GM12875 (cell line): ENCODE measurements around the gene SNX30.

Experiments
- H3K4me3 ChIP-seq: one replicate; pipeline ENCODE4 v1.5.1; 2011; ENCODE audit warnings: low read depth, low read length, control low read depth
- CTCF ChIP-seq: IDR thresholded peaks from 2 replicates; pipeline ENCODE4 v1.5.1; 2011; ENCODE audit warnings: low read depth, mild to moderate bottlenecking, control low read depth, inconsistent platforms, low read length, moderate library complexity, borderline replicate concordance; ENCODE audit not compliant: insufficient read depth

SNX30 gene

GRCh38 chr9:112809351-112809848 is 58.8 kb downstream of the SNX30 start:
- TF ChIP-seq CTCF = no peak
- peak overlapping the region; percentile 31 for H3K4me3 ChIP-seq

- no peak for TF ChIP-seq CTCF
- peak overlapping the region; percentile 31 for H3K4me3 ChIP-seq
Measured at GRCh38 chr9:112809906-112810305, 59.3 kb downstream of the SNX30 start.

- TF ChIP-seq CTCF = no peak
- no peak overlapping the region for H3K4me3 ChIP-seq
Measured at GRCh38 chr9:112810696-112811490, 60.3 kb downstream of the SNX30 start.

GRCh38 chr9:112811518-112811917 is 61.0 kb downstream of the SNX30 start:
- no peak overlapping the region for H3K4me3 ChIP-seq
- no peak for TF ChIP-seq CTCF

- H3K4me3 ChIP-seq = no peak overlapping the region
- no peak for TF ChIP-seq CTCF
Measured at GRCh38 chr9:112815868-112816267, 65.3 kb downstream of the SNX30 start.

GRCh38 chr9:112817860-112818203 is 67.3 kb downstream of the SNX30 start:
- TF ChIP-seq CTCF = no peak

More at GRCh38 chr9:112817860-112818203, 67.3 kb downstream of the SNX30 start:
- H3K4me3 ChIP-seq = no peak overlapping the region
